Activated T-helper 1 cell treated with anti-CD3 and anti-CD28 coated beads, Interleukin-2, amount 50 U/mL, for 16 hours (primary cell): ENCODE measurements around the gene RFTN1.

Experiments used
- DNase-seq, 2 donors: peaks; one replicate each; pipeline ENCODE4 v3.0.0-alpha.2; 2020; ENCODE audit warnings: low read depth in 1 of 2, low spot score in 1 of 2

The RFTN1 gene

DNA sequence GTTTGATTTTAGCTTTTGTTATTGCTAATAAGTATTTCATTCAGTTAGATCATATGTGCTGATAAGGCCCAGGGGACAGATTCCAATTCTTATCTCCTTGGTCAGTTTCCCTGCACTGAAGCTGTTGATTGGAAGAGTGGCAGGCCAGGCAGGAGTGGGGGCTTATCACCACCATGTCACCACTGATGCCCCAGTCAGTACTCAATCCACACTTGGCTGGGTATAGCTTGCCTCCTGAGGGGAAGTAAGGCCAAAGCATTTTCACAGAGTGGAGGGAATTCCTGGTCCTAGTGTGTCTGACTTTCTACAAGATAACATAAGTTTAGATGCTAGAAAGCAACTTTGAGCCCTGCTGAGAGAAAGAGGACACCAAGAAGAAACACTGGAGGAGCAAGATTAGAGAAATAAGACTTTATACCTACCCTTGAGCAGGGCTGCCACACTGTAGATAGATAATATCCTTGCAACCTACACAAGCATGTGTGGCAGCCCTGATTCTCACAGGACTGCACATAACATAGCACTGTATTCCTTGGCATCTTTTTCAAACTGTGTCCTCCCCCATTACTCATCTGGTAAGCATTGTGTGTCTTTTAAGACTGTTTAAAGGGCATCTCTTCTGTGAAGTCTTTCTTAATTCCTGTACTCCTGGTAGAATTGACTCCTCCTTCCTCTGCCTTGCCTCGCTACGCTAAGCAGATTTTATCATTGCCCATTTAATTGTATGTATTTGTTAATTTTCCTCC, 224.2 kb downstream of the RFTN1 start:
- DNase-seq = no peak

DNA sequence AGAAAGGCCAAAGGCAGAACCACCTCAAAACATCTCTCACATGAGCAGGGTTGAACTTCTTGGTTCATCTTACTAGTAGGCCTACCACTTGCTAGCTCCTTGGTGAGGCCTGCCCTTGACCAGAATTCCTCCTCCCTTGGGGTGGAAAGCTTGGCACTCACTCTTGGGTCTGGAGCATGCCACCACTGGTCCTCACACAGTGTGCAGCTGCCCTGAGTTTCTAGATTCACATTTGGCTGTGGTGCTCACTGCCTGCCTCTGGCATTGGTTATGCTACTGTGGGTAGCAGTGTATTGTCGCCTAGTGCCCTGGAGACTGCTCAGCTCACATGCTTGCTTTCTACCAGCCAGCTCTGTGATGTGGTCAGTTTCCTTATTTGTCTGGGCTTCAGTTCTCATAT, 224.8 kb downstream of the RFTN1 start:
- no peak for DNase-seq

- DNase-seq = no peak
These were observed 226.6 kb downstream of the RFTN1 start for GRCh38 chr3:16286751-16287543.

DNA sequence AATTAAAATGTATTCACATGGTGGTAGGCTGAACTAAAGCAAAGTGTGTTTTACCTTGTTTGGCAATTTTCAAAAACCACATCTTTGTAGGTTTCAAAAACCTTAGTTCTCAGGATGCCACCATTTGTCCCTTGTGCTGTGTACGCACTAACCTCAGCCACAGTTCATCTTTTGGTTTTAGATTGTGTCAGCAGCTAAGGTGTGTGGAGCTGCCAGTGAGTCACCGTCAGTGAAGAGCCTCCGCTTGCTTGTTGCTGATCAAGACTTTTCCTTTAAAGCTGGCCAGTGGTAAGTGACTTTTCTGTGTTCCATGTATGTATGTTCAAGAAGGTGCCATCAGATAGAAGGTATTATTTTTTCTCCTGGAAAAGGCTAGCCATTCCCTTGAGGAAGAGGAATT, 227.3 kb downstream of the RFTN1 start:
- DNase-seq = peak; percentile 38 to 41

DNA sequence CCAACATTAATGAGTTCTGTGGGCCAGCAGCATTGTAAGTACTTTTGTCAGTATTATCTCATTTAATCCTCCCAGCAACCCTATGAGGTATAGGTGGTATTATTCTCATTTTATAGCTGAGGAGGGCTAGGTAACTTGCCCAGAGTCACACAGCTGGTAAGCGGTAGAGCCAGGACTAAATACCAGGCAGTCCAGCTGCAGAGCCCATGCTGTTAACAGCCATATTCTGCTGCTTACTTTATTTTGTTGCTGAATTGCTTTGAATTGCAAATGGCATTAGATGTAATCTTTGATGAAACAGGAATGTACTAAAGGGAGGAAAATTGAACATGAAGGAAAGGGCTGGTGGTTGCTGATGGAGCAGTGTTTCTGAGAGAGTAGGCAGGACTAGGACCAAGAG, 228.9 kb downstream of the RFTN1 start:
- DNase-seq = no peak

- DNase-seq = no peak
These were observed 232.8 kb downstream of the RFTN1 start for GRCh38 chr3:16280671-16281070.

- DNase-seq = no peak
These were observed 234.3 kb downstream of the RFTN1 start for GRCh38 chr3:16279010-16279801.

- DNase-seq = no peak
These were observed 236.0 kb downstream of the RFTN1 start for GRCh38 chr3:16277471-16277870.

DNA sequence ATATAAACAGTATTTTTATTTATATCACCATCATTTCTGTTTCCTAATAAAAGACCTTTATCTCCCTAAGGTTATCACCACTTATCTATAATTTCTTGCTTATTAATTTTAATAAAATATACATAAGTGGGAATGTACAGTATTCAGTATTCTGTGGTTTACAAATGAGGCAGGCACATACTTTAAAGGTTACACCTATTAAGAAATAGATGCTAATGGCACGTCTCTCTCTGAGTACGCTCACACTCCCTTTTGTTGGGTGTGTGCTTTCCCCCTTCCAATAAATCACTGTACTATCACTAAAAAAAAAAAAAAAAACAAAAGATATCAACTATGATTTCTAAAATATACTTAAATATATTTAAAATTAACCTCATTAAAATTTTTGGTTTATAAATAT, 239.6 kb downstream of the RFTN1 start:
- DNase-seq = no peak

- DNase-seq = no peak
These were observed 240.9 kb downstream of the RFTN1 start for GRCh38 chr3:16272588-16272987.

GRCh38 chr3:16270855-16271254, 242.6 kb downstream of the RFTN1 start:
- DNase-seq = no peak

- no peak for DNase-seq
These were observed 246.8 kb downstream of the RFTN1 start for GRCh38 chr3:16266714-16267113.
